DND-41 (cell line): ENCODE measurements around the gene ZMYND12.

ENCODE experiments used
- ATAC-seq: fragments of 200-7000 bp; cut with Tn5 transposase; 3 replicates; pipeline ENCODE4 v1.9.1; 2021; ENCODE audit warnings: low read depth; ENCODE audit not compliant: insufficient read depth
- DNase-seq: peaks from one replicate; pipeline ENCODE4 v3.0.0-alpha.2; 2020
- H2AFZ ChIP-seq: 2 replicates; pipeline ENCODE4 v1.6.0; 2012; ENCODE audit warnings: low read depth, low read length
- H3K27ac ChIP-seq: 2 replicates; pipeline ENCODE4 v1.5.1; 2012; ENCODE audit warnings: low read length, inconsistent platforms
- H3K27me3 ChIP-seq: fragments of 200-600 bp; sonication (generic); 2 replicates; pipeline ENCODE4 v1.6.0; 2012; ENCODE audit warnings: low read length, mild to moderate bottlenecking, inconsistent platforms; ENCODE audit not compliant: insufficient read depth, poor library complexity
- H3K36me3 ChIP-seq: 2 replicates; pipeline ENCODE4 v1.5.1; 2012; ENCODE audit warnings: low read length, inconsistent platforms; ENCODE audit not compliant: insufficient read depth
- H3K4me1 ChIP-seq: 2 replicates; pipeline ENCODE4 v1.5.1; 2012; ENCODE audit warnings: mild to moderate bottlenecking, low read length; ENCODE audit not compliant: insufficient read depth
- H3K4me2 ChIP-seq: 2 replicates; pipeline ENCODE4 v1.6.0; 2012; ENCODE audit warnings: mild to moderate bottlenecking, moderate library complexity, low read length, inconsistent platforms; ENCODE audit not compliant: insufficient read depth
- H3K4me3 ChIP-seq, 2 experiments: fragments of 200-600 bp in 1 of 2; shearing (Covaris generic) in 1 of 2; 2 replicates each; pipeline ENCODE4 v1.5.1; 2012 to 2016; ENCODE audit warnings: inconsistent platforms in 2 of 2, low read length in 2 of 2, mild to moderate bottlenecking in 2 of 2, low read depth in 1 of 2, moderate library complexity in 1 of 2
- H3K79me2 ChIP-seq: 2 replicates; pipeline ENCODE4 v1.6.0; 2012; ENCODE audit warnings: low read length, inconsistent platforms; ENCODE audit not compliant: insufficient read depth
- H3K9ac ChIP-seq: 2 replicates; pipeline ENCODE4 v1.6.0; 2012; ENCODE audit warnings: low read depth, mild to moderate bottlenecking, inconsistent platforms, low read length, moderate library complexity
- H3K9me3 ChIP-seq: 2 replicates; pipeline ENCODE4 v1.5.1; 2012; ENCODE audit warnings: low read length, moderate library complexity, mild to moderate bottlenecking, inconsistent platforms; ENCODE audit not compliant: insufficient read depth, severe bottlenecking
- H4K20me1 ChIP-seq: 2 replicates; pipeline ENCODE4 v1.6.0; 2012; ENCODE audit warnings: low read length; ENCODE audit not compliant: insufficient read depth
- EZH2 ChIP-seq: IDR thresholded peaks from 3 replicates; pipeline ENCODE4 v1.6.1; 2012; ENCODE audit warnings: borderline replicate concordance, low read depth, mild to moderate bottlenecking, moderate library complexity, low read length, inconsistent platforms; ENCODE audit not compliant: severe bottlenecking
- TF ChIP-seq, protein P1 (sequence below): IDR thresholded peaks from 2 replicates; pipeline ENCODE4 v1.5.1; 2012; ENCODE audit warnings: borderline replicate concordance, low read length, moderate library complexity, mild to moderate bottlenecking; ENCODE audit not compliant: poor library complexity, severe bottlenecking; ENCODE audit errors: extremely low read depth

Gene ZMYND12

GRCh38 chr1:42418516-42418915, 37.3 kb downstream of the ZMYND12 start:
- Histone ChIP-seq H3K79me2 (no peaks in the 10 kb centered on the region), H3K9ac (no peak overlapping the region), H3K9me3 (no peaks in the 10 kb centered on the region), H3K27ac (no peak overlapping the region), H4K20me1 (no peaks in the 10 kb centered on the region), H3K4me3 (no peak overlapping the region), H3K4me2 (no peak overlapping the region), H3K27me3 (no peaks in the 10 kb centered on the region), H3K36me3 (peaks cover 16% of the 10 kb centered on the region), H3K4me1 (no peaks in the 10 kb centered on the region), H2AFZ (no peak overlapping the region)
- no peak for ATAC-seq
- no peak for TF ChIP-seq EZH2
- TF ChIP-seq, protein P1, sequence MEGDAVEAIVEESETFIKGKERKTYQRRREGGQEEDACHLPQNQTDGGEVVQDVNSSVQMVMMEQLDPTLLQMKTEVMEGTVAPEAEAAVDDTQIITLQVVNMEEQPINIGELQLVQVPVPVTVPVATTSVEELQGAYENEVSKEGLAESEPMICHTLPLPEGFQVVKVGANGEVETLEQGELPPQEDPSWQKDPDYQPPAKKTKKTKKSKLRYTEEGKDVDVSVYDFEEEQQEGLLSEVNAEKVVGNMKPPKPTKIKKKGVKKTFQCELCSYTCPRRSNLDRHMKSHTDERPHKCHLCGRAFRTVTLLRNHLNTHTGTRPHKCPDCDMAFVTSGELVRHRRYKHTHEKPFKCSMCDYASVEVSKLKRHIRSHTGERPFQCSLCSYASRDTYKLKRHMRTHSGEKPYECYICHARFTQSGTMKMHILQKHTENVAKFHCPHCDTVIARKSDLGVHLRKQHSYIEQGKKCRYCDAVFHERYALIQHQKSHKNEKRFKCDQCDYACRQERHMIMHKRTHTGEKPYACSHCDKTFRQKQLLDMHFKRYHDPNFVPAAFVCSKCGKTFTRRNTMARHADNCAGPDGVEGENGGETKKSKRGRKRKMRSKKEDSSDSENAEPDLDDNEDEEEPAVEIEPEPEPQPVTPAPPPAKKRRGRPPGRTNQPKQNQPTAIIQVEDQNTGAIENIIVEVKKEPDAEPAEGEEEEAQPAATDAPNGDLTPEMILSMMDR = no peak
- no peak for DNase-seq

DNA sequence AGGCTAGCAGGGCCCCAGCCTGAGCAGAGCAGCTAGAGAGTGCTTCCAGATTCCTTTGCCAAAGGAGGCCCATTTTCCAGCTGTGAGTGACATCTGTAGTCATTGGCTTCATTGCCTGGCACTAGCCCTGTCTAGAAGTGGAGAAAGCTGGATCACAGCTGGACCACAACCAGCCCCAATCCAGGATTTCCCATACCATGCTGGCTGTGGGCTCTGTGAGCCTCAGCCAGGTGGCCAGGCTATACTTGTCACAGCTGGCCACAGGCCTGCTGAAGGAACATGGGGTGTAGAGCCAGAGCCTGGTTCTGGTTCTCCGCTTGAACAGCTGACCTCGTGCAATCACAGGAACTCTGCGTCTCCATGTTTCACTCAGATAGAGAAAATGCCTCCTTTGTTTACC, 38.7 kb downstream of the ZMYND12 start:
- DNase-seq (no peak), ATAC-seq (no peak)
- no peak overlapping the region for H3K4me3 ChIP-seq
- H3K9ac ChIP-seq = no peak overlapping the region
- H3K4me2 ChIP-seq = no peak overlapping the region
- H3K79me2 ChIP-seq = no peaks in the 10 kb centered on the region
- H3K27me3 ChIP-seq = no peaks in the 10 kb centered on the region
- no peak overlapping the region for H3K27ac ChIP-seq
- H3K9me3 ChIP-seq = no peaks in the 10 kb centered on the region
- no peaks in the 10 kb centered on the region for H3K4me1 ChIP-seq
- TF ChIP-seq, protein P1 = no peak
- TF ChIP-seq EZH2 = no peak
- H2AFZ ChIP-seq = no peak overlapping the region
- no peaks in the 10 kb centered on the region for H4K20me1 ChIP-seq
- peaks cover 16% of the 10 kb centered on the region for H3K36me3 ChIP-seq

GRCh38 chr1:42414551-42415496, 41.0 kb downstream of the ZMYND12 start:
- Histone ChIP-seq H3K4me2 (no peak overlapping the region), H3K27me3 (no peaks in the 10 kb centered on the region), H2AFZ (no peak overlapping the region), H3K4me3 (no peak overlapping the region), H3K4me1 (no peaks in the 10 kb centered on the region), H3K27ac (no peak overlapping the region), H3K36me3 (peaks cover 26% of the 10 kb centered on the region), H3K79me2 (no peaks in the 10 kb centered on the region), H3K9ac (no peak overlapping the region), H4K20me1 (no peaks in the 10 kb centered on the region), H3K9me3 (no peaks in the 10 kb centered on the region)
- DNase-seq = no peak
- no peak for ATAC-seq
- no peak for TF ChIP-seq EZH2
- TF ChIP-seq, protein P1 = no peak
